Kidney (tissue), 14 donors: ENCODE measurements around the gene KCNIP1. TPM values are rescaled to one million over a fixed set of nuclear protein-coding genes. Genes with fewer than 3 reads are reported as not detected.

ENCODE experiments used
- DNase-seq, 5 donors: peaks; one replicate each; pipeline ENCODE4 v3.0.0-alpha.2; 2013 to 2020
- FAIRE-seq: peaks from 2 replicates; lab custom pipeline; 2012; peaks lifted over from hg19 to GRCh38; lab: Jason Lieb, UNC
- H3K27ac ChIP-seq, 2 donors: one replicate each; pipeline ENCODE4 v1.7.0; 2013; ENCODE audit warnings: low read depth in 2 of 2, low read length in 2 of 2, inconsistent platforms in 1 of 2
- H3K27me3 ChIP-seq: one replicate; pipeline ENCODE4 v1.7.1; 2013; ENCODE audit warnings: low read length, inconsistent platforms; ENCODE audit not compliant: control insufficient read depth, insufficient read depth
- H3K36me3 ChIP-seq, 3 donors: one replicate each; pipeline versions ENCODE4 v1.7.0 to v1.7.1; 2013; ENCODE audit warnings: low read length in 3 of 3, control low read depth in 1 of 3, inconsistent platforms in 1 of 3; ENCODE audit not compliant: insufficient read depth in 3 of 3, control insufficient read depth in 2 of 3
- H3K4me1 ChIP-seq, 3 donors: one replicate each; pipeline versions ENCODE4 v1.7.0 to v1.7.1; 2013; ENCODE audit warnings: low read length in 3 of 3, inconsistent platforms in 1 of 3, low read depth in 1 of 3; ENCODE audit not compliant: control insufficient read depth in 2 of 3, insufficient read depth in 2 of 3
- H3K4me3 ChIP-seq, 3 donors: one replicate each; pipeline versions ENCODE4 v1.7.0 to v1.8.1; 2013; ENCODE audit warnings: low read length in 3 of 3, control low read depth in 1 of 3, inconsistent platforms in 1 of 3
- H3K9ac ChIP-seq, 3 donors: one replicate each; pipeline versions ENCODE4 v1.7.0 to v1.7.1; 2013; ENCODE audit warnings: low read length in 3 of 3, control low read depth in 1 of 3, inconsistent platforms in 1 of 3
- H3K9me3 ChIP-seq, 3 donors: one replicate each; pipeline versions ENCODE4 v1.7.0 to v1.7.1; 2013; ENCODE audit warnings: low read length in 3 of 3, control low read depth in 1 of 3, inconsistent platforms in 1 of 3; ENCODE audit not compliant: control insufficient read depth in 2 of 3, insufficient read depth in 1 of 3
- CTCF ChIP-seq: IDR thresholded peaks from 3 replicates; pipeline ENCODE4 v1.5.1; 2012; ENCODE audit warnings: mild to moderate bottlenecking, moderate library complexity, borderline replicate concordance; ENCODE audit not compliant: insufficient read depth; ENCODE audit errors: extremely low read depth
- intact Hi-C: fragments of 100-400 bp; cut with DNase I; formaldehyde crosslinking; loops from one replicate; pipeline ENCODE4 v1.11.1; 2022
- polyA plus RNA-seq: library from polyadenylated mRNA; stranded (reverse); fragments of 350-450 nt; fragmentation: Illumina TruSeq; extraction: RNeasy Lipid Tissue Mini Kit (QIAGEN cat#74804); gene quantifications from one replicate; pipeline ENCODE4 v1.2.3, GENCODE V29; 2014; ENCODE audit warnings: low read depth, low replicate concordance; ENCODE audit not compliant: insufficient read depth
- total RNA-seq: library from RNA; stranded (reverse); fragmentation: NEBNext Ultra II Directional; extraction: Animal tissue kit (Norgen Biotek cat#: 25700); gene quantifications from one replicate; pipeline ENCODE4 v1.2.1, GENCODE V29; 2021
- donor health status: control.
- donor health status: control.
- donor health status: control.
- donor health status: control.
- donor health status: control.
- donor health status: DM: yes; HTN: yes; CAD: no.
- donor health status: Normal renal cell carcinoma (clear cell type).

KCNIP1 gene
- total and polyA plus RNA-seq, 2 donors from 2014 or later: 1.8 to 3.1 TPM

- Histone ChIP-seq H3K4me1 (peaks cover 0 to 2% (median 0%) of the 10 kb centered on the region in 3 donors), H3K27ac (no peak overlapping the region), H3K9me3 (no peaks in the 10 kb centered on the region), H3K9ac (no peak overlapping the region), H3K36me3 (no peaks in the 10 kb centered on the region), H3K27me3 (no peaks in the 10 kb centered on the region), H3K4me3 (no peak overlapping the region)
- intact Hi-C loops: no loop called here
- TF ChIP-seq CTCF: no peak
- no peak for FAIRE-seq
- no peak for DNase-seq
Observed at GRCh38 chr5:170596482-170597044, 92.7 kb downstream of the KCNIP1 start.

GRCh38 chr5:170597109-170597751, 93.4 kb downstream of the KCNIP1 start:
- Histone ChIP-seq H3K4me3 (no peak overlapping the region), H3K4me1 (peaks cover 0 to 2% (median 0%) of the 10 kb centered on the region in 3 donors), H3K27ac (no peak overlapping the region), H3K36me3 (no peaks in the 10 kb centered on the region), H3K9me3 (no peaks in the 10 kb centered on the region), H3K9ac (no peak overlapping the region), H3K27me3 (no peaks in the 10 kb centered on the region)
- TF ChIP-seq CTCF: no peak
- peak in 4 of 5 donors; percentile 60 to 73 (median 68) for DNase-seq
- FAIRE-seq: no peak
- intact Hi-C loops: no loop called here

GRCh38 chr5:170597872-170598271, 94.1 kb downstream of the KCNIP1 start:
- DNase-seq (peak in 3 of 5 donors; percentile 33 to 73 (median 49)), FAIRE-seq (no peak)
- no peak for TF ChIP-seq CTCF
- no peaks in the 10 kb centered on the region for H3K36me3 ChIP-seq
- intact Hi-C loops: no loop called here
- H3K9me3 ChIP-seq: no peaks in the 10 kb centered on the region
- H3K27ac ChIP-seq: no peak overlapping the region
- H3K4me1 ChIP-seq: peaks cover 0 to 2% (median 0%) of the 10 kb centered on the region in 3 donors
- H3K4me3 ChIP-seq: no peak overlapping the region
- H3K27me3 ChIP-seq: no peaks in the 10 kb centered on the region
- no peak overlapping the region for H3K9ac ChIP-seq
